LNCAP (cell line): ENCODE results near the gene NDUFAF8.

ENCODE experiments used
- TF ChIP-seq, protein P1 (sequence below): fragments of 450-650 bp; IDR thresholded peaks from 2 replicates; pipeline ENCODE4 v1.5.1; 2017; ENCODE audit warnings: mild to moderate bottlenecking

Gene NDUFAF8

DNA sequence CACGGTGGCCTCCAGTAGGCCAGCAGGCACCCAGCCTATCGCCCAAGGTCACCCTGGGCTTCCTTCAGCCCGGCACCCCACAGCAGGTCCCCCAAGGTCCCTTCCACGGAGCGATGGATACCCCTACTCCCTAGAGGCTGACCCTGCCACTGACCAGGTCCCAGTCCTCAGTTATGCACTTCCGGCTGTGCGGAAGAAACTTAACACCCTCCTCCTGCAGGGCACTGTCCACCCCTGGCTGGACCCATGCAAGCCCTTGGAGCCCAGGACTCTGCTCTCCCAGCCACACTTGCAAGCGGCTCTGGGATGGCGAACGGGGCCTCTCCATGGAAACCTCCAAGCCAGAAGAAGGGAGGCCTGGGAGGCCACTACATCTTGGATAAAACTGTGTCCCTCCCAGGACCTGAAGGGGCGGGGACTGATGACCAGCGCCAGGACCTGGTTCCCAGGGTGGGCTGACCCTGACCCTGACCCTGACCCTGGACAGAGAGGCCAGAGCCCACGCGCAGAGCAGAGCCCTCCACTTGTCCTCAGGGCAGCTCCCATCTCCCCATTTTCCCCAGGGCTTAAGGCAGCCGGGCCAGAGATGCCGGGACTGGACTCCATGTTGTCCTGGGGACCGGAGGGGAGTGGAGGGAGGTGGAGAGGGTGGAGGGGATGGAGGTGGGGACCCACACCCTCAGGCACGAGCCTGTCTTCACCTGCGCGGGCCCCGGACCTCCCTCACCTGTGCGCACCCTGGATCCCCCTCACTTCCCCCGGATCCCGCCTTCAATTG, 17.1 kb upstream of the NDUFAF8 start:
- TF ChIP-seq, protein P1, sequence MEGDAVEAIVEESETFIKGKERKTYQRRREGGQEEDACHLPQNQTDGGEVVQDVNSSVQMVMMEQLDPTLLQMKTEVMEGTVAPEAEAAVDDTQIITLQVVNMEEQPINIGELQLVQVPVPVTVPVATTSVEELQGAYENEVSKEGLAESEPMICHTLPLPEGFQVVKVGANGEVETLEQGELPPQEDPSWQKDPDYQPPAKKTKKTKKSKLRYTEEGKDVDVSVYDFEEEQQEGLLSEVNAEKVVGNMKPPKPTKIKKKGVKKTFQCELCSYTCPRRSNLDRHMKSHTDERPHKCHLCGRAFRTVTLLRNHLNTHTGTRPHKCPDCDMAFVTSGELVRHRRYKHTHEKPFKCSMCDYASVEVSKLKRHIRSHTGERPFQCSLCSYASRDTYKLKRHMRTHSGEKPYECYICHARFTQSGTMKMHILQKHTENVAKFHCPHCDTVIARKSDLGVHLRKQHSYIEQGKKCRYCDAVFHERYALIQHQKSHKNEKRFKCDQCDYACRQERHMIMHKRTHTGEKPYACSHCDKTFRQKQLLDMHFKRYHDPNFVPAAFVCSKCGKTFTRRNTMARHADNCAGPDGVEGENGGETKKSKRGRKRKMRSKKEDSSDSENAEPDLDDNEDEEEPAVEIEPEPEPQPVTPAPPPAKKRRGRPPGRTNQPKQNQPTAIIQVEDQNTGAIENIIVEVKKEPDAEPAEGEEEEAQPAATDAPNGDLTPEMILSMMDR: no peak

DNA sequence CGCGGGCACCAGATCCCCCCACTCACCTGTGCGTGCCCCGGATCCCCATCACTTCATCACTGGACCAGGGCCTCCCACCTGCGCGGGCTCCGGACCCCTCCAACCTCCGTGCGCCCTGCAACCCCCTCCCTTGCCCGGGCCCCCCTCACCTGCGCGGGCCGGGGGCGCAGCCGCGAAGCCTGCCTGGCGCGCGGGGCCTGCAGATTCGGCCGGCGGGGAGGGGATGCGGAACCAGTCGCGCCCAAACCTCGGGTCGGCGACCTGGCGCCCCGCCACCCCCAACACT, 16.6 kb upstream of the NDUFAF8 start:
- TF ChIP-seq, protein P1: no peak

DNA sequence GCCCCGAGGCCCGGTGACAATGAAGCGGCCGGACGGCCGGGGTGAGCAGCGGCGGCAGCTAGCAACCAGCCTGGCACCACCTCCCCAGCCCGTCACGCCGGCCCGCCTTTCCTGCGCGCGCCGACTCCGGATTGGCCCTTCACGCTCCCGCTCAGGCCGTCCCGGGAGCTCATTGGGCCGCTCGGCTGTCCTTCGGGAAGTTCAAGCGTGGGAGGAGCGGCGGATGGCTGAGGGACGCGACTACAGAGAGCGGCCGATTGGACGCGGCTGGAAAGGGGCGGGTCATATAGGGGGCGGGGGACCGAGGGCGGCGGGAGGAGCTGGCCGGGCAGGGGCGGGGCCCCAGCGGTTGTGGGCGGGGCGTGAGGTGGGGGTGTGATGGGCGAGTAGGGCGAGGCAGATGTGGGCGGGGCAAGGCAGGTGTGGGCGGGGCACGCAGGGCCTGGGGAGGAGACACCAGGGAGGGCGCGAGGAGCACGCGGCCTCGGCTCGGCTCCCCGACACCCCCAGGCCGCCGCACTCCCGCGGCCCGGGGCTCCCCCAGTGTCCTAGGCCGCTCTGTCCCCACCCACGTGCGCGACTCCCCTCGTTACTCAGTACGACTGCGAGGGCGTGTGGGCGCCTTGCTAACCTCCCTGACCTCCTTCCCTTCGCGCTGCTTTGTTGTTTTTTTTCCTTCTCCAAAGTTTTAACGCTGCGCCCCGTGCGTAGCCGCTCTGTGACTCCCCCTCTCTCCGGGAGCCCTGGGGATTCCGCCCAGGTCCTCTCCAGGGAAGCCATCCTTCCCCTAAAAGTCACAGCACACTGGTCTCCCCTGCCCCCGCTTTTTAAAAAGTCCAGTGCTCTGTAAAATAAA, 16.0 kb upstream of the NDUFAF8 start, which contains the start of gene CEP131:
TSS of gene CEP131 (minus strand) at position 60 of the 856 bp plus-strand sequence. CDS start 2,909 bp downstream, outside the sequence.
- TF ChIP-seq, protein P1: no peak

DNA sequence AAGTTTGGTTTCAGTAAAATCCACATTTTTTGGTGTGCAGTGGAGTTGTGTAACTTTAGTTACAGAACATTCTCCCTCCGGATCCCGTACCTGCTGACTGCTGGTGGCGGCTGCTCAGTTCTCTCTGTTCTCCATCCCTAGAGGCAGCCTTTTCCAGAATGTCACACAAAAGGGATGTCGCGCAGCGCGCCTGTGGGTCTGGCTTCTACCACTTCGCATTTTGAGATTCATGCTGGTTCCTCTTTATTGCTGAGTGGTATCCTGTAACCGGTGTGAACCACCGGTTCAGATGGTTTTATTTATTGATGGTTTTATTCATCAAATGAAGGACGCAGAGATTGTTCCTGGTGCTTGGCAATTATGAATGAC, 15.4 kb upstream of the NDUFAF8 start:
- TF ChIP-seq, protein P1: no peak

DNA sequence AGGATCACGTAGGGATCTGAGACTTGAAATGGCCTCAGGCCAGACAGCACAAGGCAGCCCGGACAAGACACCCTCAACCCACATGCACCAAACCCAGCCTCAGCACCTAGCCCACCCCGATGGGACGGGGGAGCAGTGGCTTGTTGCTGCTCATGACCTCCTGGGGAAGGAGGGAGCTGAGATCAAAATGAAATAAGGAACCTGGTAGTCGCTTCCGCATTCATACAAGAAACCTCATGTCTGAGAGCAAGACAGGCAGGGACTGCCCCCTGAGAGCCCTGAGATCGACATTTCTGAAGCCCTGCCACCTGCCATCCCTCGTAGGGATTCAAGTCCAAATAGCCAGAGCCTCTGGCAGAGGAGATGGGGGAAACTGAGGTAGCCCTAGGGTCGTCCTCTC, 10.7 kb upstream of the NDUFAF8 start:
- TF ChIP-seq, protein P1: no peak

DNA sequence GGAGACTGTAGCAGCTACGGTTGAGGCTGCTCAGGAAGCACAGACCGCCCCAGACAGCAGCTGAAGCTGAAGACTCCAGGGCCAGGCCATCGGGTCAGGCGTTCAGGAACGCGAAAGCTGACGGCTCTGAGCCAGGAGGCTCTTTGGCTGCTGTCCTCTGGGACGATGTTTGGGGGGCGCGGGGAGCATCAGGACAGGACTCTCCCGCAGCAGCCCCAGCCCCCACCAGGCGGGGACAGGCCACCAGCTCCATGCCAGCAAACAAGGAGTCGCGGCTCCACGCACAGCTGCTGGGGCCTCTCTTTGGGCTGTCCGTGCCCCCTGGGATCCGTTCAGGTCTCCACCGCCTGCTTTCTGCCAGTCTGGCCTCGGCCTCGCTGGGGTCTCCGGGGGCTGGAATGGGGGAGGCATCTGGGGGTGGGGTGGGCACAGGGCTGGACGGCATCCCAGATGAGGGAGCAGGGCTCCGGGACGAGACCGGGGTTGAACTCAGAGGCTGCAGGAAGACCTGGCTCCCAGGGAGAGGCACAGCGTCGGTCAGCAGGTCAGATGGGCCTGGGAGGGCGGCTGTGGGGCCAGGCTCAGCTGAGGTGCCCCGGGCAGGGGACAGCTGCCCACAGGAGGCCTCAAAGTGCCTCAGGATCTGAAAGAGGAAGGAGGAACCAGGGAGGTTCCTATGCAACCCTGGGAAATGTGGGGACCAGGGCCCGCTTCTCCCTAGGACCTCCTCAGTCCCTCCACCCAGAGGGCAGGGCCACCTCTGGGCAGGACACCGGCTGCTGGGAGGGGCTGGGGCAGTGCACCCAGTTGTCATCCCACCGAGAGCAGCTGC, 10.1 kb upstream of the NDUFAF8 start:
- TF ChIP-seq, protein P1: no peak

DNA sequence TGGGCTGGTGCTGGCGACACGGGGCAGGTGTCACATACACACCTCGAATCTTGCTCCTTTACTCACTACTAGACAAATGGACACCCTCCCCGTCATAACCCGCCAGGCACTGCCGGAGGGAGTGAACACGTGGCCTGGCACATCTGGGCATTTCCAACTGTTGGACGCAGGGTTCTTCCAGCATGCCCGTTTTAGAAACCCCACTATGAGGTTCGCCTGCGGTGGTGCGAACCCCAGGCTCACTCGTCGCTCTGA, 9.5 kb upstream of the NDUFAF8 start:
- TF ChIP-seq, protein P1: no peak
